Stimulated activated CD8-positive, alpha-beta memory T cell treated with anti-CD3 and anti-CD28 coated beads, Interleukin-4, amount 100 ng/mL, for 4 hours (primary cell): ENCODE data around the gene HS6ST3.

Source experiments
- DNase-seq, 2 donors: peaks; one replicate each; pipeline ENCODE4 v3.0.0-alpha.2; 2020; ENCODE audit warnings: low read depth in 2 of 2, low spot score in 1 of 2

The HS6ST3 gene

DNA sequence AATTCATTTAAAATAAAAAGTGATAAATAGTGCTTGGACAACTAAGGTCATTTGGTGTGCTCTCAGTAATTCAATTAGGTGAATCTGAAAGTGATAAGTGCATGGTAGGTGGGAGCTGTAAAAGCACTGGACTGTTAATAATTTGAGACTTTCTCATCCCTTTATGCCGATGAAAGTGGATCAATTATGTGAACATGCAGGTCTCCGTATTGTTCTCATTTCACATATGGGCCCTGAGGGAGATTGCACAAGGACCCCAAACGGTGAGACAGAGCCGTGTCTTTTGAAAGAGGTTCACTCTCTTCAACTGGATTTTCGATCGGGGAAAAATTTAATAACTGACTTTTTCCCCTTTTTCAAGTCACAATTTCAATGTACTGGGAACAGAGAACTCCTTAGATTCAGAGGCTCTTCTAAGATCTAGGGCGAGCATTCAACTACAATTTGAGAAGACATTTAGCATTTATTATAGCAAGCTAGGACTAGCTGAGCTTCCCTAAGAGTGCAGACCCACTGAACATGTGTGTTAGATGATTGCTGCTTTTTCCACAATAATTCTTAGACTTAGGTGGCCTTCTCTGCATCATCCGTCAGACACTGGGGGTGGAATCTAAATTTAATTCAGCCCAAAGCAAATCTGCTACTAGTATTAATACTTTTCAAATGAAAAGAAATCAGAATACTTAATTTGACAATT lies 556.8 kb downstream of the HS6ST3 start:
- DNase-seq = no peak

DNA sequence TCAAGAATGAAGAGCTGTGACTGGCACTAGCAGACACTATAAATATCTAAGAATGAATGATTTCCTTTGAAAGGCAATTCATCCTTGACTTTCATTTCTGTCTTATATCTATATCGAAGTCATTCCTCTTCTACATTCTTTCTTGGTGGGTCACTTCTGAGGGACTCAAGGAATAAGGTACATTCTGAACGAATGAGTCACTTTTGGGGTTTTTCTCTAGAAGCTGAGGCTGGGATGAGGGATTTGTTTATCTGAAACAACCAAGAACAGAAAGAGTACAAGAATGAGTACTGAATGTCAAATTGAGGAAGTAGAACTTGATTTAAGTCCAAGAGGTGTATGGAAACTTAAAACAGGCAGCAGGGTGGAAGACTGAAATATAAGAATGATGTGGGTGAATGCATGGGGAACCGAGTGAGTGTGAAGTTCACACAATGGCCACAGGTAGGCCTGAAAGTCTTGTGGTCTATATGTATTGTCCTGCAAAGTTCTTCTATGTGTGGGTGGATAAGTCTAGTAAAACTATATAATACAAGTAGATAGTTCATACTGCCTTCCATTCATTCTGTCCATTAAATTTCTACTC lies 560.5 kb downstream of the HS6ST3 start:
- DNase-seq = no peak

DNA sequence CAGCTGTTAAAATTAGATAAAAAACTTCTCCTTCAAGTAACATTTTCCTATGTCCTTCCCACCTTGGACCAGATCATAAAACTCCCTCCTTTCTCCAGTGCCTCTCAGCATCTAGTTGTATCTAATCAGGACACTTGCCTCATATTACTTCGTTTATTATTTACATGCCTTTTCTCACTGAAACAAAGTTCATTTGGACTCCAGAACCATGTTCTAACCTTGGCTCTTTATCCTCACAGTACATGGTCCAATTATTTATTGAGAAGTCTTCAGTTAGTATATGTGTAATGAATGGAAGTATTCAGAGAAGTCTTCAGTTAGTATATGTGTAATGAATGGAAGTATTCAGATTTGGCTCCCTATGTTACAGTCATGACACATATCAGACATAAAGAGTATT lies 561.7 kb downstream of the HS6ST3 start:
- no peak for DNase-seq

DNA sequence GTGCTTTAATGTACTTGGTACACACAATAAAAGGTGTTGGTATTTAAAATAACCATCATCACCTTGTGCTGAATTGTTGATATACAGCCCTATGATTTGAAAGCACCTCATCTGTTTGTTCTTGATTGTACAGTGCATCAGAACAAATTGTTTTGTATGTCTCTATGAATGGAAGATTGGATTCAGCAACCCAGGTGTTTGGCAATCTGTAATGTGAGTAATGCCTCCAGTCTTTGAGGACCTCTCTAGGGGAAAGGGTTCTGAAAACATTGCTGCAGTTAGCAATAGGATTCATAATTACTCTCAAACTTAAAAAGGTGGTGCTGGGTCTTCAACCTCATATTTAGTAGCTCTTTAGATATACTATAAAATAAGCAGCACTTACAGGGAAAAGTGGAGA lies 562.6 kb downstream of the HS6ST3 start:
- no peak for DNase-seq

DNA sequence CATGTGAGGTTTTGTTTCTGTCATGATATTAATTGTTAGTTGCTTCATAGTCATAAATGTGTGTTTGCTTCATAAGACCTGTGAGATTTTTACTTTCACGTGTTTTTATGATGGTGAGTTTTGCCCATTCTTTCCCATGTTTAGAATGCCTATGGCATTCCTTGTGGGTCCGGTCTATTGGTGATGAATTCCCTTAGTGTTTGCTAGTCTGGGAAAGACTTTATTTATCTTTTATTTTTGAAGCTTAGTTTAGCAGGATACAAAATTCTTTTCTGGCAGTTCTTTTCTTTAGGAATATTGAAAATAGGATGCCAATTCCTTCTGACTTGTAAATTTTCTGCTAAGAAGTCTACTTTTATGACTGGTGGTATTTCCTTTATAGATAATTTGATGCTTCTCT lies 571.7 kb downstream of the HS6ST3 start:
- DNase-seq = no peak

DNA sequence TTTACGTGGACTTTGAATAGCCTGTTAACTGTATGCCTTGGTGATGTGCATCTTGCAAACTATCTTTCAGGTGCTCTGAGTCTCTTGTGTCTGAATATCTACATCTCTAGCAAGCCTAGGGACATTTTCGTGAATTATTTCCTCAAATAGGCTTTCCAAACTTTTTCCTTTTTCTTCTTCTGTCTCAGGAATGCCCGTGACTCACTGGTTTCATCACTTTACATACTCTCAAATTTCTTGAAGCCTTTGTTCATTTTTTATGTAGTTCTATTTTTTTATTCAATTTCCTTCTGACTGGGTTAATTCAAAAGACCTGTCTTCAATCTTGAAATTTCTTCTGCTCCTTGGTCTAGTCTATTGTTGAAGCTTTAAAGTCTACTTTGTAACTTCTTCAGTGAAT lies 572.1 kb downstream of the HS6ST3 start:
- DNase-seq = no peak

DNA sequence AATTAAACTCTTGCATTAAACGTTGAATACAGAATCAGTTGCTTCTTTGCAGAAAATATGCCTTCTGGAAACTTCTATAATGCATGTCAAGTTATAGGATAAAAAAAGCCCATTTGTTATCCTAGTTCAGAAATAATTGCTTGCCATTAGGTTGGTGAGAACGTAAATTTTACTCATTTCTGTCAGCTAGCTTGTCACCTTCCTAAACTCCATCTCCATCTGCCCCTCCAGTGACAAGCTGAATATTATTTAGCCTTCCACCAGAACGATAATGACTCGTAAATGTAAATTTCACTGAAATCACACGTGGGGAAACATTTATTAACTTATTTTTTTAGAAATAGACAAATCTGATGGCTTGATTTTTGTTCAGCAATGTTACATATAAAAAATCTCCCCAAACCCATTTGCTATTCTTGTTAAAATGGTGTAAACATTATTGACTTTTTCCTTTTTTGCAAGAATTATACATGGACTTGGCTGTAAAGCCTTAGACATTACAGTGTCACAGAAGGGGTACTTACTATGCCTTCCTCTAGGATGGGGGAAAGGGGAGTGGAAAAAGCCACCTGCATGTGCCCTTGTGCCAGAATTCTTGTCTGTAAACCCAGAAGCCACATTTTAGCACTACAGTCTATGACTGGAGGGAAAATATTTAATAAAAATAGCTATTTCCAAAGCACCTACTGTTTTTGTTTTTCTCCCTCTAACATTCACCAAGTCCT lies 577.5 kb downstream of the HS6ST3 start:
- no peak for DNase-seq

DNA sequence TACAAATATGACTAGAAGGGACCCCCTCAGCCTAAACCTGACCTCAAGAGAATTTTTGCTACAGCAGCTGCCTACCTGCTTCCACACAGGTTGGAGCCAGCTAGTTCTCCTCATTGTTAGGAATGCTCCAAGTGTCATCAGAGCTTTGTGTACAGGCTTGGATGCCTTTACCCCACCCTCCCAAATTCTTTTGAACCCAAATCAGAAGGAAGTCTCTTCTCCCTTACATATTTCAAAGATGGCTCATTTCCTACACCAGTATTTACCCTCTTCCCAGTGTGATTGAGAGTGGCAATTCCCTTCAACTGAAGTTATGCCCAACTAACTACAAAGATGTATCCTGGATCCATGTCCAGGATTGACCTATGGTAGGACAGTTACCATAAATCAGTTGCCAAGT lies 581.2 kb downstream of the HS6ST3 start:
- DNase-seq = no peak

DNA sequence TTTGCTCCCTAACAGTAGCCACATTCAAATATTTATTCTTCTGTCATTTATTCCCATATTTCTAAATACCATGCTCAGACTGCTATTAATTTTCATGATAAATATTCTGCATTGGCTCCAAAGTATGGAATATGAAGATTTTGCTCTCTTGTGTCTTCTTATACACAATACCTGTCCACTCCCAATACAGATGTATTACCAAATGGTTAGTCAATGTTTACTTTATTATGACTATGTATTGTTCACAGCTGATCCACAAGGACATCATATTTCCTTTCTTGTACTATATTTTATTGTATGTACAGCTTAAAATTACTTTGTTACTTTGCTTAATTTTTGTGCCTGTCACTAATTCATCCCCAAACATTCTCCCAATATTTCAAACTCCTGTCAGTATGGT lies 582.1 kb downstream of the HS6ST3 start:
- no peak for DNase-seq

DNA sequence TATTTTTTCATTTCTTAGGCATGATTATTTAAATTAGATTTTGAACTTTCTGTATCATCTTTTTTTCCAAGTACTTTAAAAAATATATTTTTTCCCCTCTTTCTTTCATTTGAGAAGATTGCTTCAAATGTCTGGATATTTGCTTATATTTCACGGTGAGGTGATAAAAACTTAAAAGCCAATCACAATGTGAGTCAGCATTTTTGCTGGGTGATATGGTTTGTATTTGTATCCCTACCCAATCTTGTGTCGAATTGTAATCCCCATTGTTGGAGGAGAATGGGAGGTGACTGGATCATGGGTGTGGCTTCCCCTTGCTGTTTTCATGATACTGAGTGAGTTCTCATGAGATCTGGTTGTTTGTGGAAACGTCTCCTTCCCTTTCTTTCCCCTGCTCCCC lies 583.9 kb downstream of the HS6ST3 start:
- no peak for DNase-seq

DNA sequence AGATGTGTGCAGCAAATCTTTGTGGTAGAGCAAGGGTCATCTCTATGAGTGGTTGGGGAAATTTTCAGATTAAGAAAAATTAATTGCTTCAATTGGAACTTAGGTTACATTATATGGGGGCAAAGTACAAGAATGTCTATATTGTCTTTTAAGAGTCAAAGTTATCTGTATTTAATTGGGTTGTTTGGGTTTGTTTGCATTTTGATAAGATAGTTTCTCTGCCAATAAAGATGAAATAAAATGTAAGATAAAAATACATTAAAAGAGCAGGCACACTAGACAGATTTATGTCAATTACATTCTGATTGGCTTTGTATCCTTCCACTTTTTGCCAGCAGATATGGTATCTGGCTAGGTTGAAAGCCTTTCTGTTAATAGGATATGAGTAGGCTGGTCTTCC lies 587.1 kb downstream of the HS6ST3 start:
- DNase-seq = no peak

DNA sequence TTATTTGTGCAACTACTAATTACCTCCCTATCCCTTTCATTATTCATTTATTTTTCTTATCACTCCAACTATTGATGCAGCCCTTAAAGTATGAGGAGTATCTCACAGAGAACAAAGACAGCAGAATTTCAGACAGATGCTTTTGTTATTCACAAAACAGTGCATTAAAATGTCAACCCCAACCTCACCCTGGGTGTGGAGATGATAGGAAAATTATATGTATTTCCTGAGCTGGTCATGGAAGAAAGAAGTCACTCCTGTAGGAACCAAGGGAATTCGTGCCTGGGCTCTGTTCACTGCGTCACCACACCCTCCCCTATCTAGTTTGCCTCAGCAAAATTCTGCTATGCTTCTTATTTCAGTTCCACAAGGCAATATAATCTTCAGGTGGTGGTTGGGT lies 588.9 kb downstream of the HS6ST3 start:
- DNase-seq = no peak

DNA sequence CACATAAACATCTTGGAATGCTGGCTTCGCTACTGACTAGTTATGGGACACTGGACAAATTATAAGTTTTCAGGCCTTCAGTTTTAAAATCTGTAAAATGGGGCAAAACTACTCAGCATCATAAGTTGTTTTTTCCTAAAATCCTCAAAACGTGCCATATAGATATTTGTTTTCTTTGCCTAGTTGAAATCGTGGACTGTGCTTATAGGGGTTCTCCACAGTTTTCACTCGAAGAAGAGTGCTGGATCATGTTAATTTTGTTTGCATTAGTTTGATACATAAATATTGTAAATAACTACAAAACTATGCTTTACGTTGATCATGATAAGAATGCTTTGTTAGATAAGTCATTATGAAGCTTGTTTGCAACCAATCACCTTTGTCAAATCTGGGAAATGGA lies 591.0 kb downstream of the HS6ST3 start:
- DNase-seq = no peak

DNA sequence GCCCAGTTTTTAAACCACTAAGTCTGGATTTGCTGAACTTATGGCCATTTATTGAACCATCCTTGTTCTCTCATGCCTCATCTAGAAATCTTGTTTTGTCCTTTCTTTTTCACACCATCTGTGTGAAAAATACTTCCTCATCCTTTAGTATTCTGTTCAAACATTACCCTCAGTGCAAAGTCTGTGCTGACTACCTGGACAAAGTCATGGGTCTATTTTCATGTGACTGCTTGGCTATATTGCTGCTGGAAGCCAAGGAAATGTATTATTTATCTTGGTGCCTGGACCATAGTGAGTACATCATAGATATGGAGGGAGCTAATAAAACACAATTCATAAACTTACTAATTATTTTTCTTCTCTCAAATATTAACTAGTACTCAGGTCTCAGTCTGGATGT lies 591.9 kb downstream of the HS6ST3 start:
- no peak for DNase-seq

DNA sequence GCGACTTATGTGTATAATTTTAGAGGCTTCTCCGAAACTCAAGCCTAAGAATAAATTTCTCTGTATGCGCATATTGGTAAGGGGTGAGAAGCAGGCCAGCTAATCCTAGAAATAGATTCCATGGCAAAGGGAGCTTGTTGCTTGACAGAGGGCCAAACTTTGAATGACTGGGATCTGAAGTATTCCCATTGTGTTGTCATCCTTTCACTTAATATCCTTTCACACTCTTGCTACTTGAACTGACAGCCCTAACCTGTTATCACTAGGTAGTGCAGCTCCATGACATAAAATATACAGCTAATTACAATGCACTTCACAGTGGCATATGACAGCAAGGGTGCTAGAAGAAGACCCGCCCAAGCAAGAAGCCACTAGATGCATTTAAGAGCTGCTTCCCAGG lies 594.6 kb downstream of the HS6ST3 start:
- DNase-seq = no peak

DNA sequence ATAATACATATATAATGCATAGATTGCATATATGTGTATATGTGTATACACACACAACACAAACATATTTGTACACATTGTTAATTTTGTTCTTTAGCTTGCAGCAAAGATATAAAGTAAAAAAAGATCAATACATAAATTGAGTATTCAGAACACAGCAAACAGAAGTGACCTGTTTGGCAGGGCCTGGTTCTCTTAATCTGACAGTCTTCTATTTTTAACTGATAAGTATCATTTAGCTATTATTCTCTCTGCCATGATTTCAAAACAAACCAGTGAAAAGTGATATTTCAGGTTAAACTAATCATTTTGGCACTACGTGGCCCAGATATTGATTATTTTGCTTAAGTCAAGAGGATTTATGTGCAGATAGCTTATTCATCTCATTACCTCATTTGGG lies 595.0 kb downstream of the HS6ST3 start:
- DNase-seq = no peak

DNA sequence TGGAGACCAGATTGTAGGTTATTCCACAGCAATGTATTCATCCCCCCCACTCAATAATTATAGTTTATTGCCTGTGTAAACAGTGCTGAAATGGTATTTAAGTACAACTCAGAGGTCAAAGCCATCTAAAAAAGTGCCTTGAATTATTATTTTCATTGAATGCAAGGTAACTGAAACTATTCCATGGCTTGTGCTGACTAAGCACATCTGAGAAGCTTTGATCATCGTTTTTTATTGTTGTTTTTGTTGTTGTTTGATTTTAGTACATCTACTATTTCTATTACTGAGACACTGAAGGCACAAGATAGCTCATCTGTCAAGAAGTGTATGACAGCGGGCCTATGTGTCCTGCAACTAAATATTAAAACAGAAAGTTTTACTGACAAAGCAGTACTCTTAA lies 596.4 kb downstream of the HS6ST3 start:
- no peak for DNase-seq

DNA sequence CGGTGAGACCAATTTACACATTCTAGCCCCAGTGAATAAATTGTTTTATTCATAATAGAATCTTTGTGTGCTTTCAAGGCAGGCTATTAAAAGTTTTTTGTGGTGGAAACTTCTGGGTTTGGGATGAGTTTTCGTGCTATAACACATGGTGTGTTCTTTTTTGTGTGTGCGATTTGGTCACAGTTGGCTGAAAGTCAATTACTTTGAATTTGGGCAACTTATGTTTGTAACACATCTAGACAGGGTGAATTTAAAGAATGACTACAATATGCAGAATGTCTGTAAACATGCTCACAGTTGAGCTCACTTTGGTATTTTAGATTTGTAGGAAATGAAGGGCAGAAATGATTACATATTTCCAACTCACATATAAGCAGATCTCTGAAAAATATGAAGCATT lies 597.3 kb downstream of the HS6ST3 start:
- no peak for DNase-seq

DNA sequence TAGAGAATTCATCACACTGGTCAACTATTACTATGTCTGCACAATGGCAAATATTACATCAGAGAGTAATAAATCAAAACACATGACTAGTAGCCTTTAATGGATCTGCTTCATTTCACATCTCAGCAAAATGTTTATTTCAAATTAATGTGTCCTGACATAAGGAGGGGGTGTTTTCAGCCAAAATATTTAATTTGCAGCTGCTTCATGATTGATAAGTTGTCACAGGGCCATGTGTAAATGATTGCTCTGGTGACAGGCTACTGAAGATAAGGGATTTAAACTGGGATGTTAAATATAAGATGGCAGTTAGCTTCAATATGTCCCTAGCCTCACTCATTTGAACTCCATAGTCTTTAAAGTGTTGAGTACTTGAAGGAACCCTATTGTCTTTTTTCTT lies 601.1 kb downstream of the HS6ST3 start:
- DNase-seq = no peak

DNA sequence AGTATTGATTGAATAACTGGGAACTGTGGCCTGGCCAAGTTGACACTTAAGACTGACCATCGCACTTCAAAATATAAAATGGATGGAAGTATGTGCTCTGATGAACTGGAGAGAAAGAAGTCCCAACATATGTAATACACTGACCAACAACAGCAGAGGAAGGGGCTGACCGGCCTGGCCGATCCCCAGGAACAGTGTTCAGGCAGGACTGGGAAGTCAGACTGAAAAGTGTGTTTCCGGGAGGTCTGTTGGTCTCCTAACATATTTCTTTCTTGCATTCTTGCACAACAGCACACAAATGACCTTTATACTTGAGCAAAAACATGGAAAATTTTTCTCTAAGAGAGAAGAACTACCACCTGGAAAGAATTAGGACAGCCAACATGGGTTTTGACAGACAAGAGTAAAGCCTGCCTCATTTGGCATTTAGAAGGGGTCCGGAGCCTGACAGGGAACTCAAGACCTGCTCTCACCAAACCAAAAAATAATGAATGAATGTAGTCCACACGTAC lies 606.5 kb downstream of the HS6ST3 start:
- no peak for DNase-seq

DNA sequence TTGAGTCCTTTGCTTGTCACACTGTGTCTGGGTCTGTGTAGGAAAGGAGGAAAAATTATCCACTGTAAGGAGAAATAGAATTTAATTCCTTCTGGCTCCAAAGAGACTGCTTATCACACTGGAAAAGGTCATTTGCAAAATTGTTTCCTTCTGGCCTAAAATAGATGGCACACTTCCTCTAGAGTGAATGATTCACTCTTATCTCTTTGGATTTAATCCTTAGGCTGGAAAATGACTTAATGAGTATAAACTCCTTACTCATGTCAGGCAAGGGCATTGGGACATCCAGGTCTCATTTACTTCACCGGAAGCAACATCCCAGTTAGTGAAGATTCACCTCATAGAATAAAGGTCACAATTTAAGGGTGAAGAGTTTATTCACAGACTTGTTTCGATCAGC lies 610.8 kb downstream of the HS6ST3 start:
- DNase-seq = no peak

DNA sequence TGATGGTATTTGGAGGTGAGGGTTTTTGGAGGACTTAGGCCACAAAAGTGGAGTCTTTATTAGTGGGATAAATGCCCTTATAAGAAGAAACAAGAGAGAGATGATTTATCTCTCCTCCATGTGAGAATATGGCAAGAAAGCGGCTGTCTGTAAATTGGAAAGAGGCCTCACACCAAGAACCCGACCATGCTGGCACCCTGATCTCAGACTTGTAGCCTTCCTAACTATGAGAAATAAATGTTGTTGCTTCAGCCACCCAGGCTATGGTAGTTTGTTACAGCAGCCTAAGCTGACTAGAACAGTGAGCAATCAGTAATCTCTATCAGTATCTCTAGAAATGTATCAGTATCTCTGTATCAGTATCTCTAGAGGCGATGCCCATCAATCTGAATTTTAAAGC lies 617.2 kb downstream of the HS6ST3 start:
- DNase-seq = no peak
